KBM-7 (cell line): ENCODE data around the gene SHE.

Experiments
- DNase-seq: peaks from one replicate; pipeline ENCODE4 v3.0.0-alpha.2; 2015
- in situ Hi-C: fragments of 300-500 bp; cut with MboI; formaldehyde crosslinking; loops from 2 replicates; pipeline ENCODE4 v1.14.3; 2020; ENCODE audit warnings: low sequenced_read_pairs, low pct_unique_long_range_greater_than_20kb, mixed read lengths

Gene SHE

DNA sequence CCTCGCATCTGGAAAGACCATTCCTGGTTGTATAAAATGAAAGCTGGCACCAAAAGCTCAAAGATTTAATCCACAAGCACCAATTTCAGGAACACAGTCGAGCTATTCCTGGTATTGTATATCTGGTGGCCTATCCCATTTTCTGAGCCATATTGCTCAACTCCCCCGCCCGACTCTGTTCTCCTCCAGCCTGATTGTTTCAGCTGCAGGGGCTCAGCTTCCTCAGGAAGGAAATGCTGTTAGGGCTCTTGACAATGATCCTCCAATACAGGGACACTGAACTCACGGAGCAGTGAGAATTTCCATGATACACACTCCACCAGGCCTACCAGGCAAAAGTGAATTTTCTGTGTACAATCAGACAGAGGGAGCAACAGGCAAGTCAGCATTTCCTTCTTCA, 17.1 kb downstream of the SHE start:
- peak; percentile 85 for DNase-seq
- in situ Hi-C loops: no loop called here

DNA sequence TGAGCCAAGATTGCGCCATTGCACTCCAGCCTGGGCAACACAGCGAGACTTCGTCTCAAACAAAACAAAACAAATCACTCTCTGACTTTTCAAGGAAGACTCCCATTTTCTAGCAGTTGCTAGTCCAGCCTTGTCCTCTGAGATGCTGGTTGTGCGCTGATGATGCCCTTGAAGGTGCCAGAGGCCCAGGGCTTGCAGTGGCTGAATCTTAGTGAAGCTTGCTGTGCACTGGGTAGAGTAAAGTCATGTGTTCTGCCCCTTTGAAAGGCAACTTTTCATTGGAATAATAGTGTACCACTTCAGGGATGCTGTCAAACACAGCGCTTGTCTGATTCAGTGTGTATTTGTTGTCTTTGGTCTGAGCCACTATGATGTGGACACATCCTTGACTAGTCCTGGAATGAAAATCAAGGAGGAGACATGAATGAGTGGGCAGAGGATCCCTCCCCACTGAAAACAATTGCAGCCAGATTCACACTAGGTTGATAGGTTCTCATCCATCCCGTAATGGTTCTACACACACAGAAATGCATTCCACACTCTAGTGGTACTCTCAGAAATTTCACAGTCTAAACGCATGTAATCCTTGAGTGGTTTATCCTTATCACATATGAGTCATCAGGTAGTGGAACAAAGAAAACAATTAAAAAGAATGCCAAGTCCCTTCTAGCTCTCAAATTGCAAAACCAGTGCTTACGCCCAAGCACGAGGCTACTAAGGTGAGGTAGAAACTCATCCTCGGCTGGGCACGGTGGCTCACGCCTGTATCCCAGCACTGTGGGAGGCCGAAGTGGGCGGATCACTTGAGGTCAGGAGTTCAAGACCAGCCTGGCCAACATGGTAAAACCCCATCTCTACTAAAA, 18.0 kb downstream of the SHE start:
- no peak for DNase-seq

DNA sequence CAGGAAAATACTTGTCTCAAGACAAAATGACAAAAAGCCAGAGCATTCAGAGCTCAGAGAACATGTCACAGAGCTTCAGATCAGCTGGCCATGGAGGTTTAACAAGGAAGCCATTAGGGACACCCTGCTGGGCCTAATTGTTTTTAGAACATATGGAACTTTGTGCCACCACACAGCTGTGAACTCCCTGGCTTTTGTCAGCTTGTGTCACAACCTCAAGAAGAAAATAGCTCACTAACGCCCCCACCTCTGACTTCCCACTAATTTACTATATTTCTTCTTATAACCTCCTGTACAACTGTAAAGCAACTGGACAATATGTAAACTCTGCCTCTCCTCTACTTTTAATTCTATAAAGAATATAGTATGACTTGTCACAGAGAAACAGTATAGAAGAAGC, 21.2 kb downstream of the SHE start:
- peak; percentile 59 for DNase-seq
- in situ Hi-C loops: no loop called here

More for the DNA sequence above, 18.0 kb downstream of the SHE start:
- in situ Hi-C loops: no loop called here

DNA sequence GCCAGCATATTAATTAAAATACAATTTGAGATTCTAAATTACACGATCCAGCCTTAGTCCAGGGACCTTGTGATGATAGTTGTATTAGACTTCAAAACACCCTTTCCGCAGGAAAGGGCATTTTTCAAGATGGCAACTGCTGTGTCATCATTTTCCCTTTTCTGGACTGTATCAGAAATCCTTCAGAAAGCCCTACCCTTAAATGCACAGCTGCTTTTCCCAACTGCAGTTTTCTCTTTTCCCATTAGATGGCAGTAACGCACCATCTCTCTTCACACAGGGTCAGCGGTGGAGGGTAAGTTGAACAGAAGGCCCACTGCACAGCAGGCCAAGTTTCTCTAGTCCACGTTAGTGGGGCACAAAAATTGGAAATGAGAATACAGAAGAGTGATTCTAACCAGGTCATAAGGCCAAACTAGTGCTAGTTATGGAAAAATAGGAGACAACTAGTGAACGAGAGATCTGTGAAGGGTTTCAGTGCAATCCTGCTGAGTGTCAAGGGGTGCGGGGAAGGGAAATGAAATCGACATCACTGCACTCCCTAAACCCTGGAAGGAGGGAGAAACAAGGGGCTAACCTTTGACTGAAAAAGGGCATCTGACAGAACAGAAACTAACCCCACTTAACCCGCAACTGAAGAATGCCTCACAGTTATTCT, 22.3 kb downstream of the SHE start:
- in situ Hi-C loops: no loop called here
- DNase-seq: peak; percentile 94

- DNase-seq: peak; percentile 78
- in situ Hi-C loops: no loop called here
These were observed 23.6 kb downstream of the SHE start for GRCh38 chr1:154478639-154479038.

- DNase-seq: no peak
- in situ Hi-C loops: no loop called here
These were observed 24.2 kb downstream of the SHE start for GRCh38 chr1:154478013-154478412.

GRCh38 chr1:154476791-154477190, 25.4 kb downstream of the SHE start:
- in situ Hi-C loops: no loop called here
- no peak for DNase-seq

- in situ Hi-C loops: no loop called here
- DNase-seq: peak; percentile 56
These were observed 27.4 kb downstream of the SHE start for GRCh38 chr1:154474802-154475201.

DNA sequence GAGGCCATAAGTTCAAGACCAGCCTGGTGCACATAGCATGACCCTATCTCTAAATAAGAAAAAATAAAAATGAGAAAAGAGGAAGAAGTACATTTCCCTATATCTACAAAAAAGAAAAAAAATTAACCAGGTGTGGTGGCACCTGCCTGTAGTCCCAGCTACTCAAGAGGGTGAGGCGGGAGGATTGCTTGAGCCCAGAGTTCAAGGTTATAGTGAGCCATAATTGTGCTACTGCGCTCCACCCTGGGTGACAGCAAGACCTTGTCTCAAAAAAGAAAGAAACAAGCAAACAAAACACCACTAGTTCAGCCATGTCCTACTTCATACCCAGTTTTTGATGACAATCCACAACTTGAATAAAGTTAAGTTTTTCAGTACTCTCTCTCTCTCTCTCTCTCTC, 30.9 kb downstream of the SHE start:
- no peak for DNase-seq
- in situ Hi-C loops: no loop called here

DNA sequence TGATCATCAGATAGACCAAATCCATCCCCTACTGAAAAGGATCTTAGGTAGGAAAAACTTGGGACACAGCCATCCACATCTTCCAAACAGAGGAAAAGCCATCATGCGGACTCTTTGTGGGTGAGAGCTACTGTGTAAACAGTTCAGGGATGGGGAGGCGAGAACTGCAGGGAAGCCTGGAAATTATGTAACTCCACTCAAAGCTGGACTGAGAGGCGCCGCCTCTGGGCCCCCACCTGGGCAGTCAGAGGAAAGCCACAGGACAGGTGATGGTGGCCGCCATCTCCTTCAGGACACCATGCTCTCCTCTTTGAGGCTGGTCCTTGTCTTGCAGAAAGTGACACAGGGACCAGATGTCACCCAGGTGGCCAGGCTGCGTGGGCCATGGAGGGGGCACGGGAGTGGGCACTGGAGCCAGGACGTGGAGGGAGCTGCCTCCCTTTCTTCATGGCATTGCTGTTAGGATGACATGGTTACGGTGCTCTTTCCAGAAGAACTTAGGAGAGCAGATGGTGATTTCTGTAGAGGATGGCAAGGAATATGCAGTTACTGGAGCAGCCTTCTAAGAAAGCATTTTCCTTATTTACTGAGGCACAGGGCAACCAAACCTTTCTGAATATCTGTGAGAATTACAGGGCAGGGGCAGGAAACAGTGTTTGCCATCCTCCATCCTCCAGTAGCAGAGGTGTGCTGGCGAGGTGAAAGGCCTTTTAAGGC, 32.2 kb downstream of the SHE start:
- DNase-seq: no peak
- in situ Hi-C loops: no loop called here

- DNase-seq: no peak
- in situ Hi-C loops: no loop called here
These were observed 33.5 kb downstream of the SHE start for GRCh38 chr1:154468535-154469250.

- in situ Hi-C loops: no loop called here
- DNase-seq: no peak
These were observed 34.6 kb downstream of the SHE start for GRCh38 chr1:154467434-154468102.

DNA sequence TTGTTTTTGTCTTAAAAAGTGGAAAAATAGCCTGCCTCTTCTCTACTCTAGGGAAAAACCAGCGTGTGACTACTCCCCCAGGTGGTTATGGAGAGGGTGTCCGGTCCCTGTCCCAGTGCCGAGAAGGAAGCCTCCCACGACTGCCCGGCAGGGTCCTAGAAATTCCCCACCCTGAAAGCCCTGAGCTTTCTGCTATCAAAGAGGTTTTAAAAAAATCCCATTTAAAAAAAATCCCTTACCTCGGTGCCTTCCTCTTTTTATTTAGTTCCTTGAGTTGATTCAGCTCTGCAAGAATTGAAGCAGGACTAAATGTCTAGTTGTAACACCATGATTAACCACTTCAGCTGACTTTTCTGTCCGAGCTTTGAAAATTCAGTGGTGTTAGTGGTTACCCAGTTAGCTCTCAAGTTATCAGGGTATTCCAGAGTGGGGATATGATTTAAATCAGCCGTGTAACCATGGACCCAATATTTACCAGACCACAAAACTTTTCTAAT, 35.2 kb downstream of the SHE start:
- in situ Hi-C loops: no loop called here
- peak; percentile 25 for DNase-seq

DNA sequence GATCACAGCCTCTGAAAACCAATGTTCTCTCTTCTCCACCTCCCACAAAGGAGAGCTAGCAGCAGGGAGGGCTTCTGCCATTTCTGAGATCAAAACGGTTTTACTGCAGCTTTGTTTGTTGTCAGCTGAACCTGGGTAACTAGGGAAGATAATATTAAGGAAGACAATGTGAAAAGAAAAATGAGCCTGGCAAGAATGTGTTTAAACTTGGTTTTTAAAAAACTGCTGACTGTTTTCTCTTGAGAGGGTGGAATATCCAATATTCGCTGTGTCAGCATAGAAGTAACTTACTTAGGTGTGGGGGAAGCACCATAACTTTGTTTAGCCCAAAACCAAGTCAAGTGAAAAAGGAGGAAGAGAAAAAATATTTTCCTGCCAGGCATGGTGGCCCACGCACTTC, 36.0 kb downstream of the SHE start:
- in situ Hi-C loops: no loop called here
- DNase-seq: peak; percentile 32

- peak; percentile 18 for DNase-seq
- in situ Hi-C loops: no loop called here
These were observed 36.5 kb downstream of the SHE start for GRCh38 chr1:154465621-154466195.

GRCh38 chr1:154463512-154463990, 38.7 kb downstream of the SHE start:
- DNase-seq: peak; percentile 74
- in situ Hi-C loops: no loop called here

GRCh38 chr1:154460695-154461260, 41.4 kb downstream of the SHE start:
- in situ Hi-C loops: no loop called here
- no peak for DNase-seq

GRCh38 chr1:154459080-154459479, 43.1 kb downstream of the SHE start:
- in situ Hi-C loops: no loop called here
- no peak for DNase-seq
